ENCODE results near the gene MRPL50.
"Not testable (repeated sequence)": the region's sequence is repeated elsewhere in the genome, so short reads cannot be mapped to it uniquely, and the experiment has no call there.

MRPL50 gene

DNA sequence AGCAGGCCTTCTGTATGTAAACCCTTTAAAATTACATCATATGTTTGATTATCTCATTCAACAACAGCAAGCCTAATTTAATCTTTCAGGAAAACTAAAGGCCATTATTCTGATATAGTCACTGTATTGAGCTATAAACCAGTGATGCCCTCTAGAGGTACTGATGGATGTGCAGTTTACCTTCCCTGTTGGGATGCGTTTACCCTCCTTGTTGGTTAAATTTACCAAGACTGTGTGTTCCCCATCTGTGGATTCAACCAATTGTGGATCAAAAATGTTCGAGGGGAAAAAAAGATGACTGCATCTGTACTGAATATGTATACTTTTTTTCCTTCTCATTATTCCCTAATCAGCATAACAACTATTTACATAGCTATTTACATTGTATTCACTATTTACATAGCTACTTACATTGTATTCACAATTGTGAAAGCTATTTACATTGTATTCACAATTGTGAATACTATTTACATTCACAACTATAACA is 9.9 kb downstream of the MRPL50 start:
- H3K4me3 ChIP-seq (ENCODE audit: low read depth, low read length) = no peak overlapping the region
- TF ChIP-seq, protein P1, sequence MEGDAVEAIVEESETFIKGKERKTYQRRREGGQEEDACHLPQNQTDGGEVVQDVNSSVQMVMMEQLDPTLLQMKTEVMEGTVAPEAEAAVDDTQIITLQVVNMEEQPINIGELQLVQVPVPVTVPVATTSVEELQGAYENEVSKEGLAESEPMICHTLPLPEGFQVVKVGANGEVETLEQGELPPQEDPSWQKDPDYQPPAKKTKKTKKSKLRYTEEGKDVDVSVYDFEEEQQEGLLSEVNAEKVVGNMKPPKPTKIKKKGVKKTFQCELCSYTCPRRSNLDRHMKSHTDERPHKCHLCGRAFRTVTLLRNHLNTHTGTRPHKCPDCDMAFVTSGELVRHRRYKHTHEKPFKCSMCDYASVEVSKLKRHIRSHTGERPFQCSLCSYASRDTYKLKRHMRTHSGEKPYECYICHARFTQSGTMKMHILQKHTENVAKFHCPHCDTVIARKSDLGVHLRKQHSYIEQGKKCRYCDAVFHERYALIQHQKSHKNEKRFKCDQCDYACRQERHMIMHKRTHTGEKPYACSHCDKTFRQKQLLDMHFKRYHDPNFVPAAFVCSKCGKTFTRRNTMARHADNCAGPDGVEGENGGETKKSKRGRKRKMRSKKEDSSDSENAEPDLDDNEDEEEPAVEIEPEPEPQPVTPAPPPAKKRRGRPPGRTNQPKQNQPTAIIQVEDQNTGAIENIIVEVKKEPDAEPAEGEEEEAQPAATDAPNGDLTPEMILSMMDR (IDR thresholded peaks at IDR 0.05; ENCODE audit: low read depth, low read length) = no peak

DNA sequence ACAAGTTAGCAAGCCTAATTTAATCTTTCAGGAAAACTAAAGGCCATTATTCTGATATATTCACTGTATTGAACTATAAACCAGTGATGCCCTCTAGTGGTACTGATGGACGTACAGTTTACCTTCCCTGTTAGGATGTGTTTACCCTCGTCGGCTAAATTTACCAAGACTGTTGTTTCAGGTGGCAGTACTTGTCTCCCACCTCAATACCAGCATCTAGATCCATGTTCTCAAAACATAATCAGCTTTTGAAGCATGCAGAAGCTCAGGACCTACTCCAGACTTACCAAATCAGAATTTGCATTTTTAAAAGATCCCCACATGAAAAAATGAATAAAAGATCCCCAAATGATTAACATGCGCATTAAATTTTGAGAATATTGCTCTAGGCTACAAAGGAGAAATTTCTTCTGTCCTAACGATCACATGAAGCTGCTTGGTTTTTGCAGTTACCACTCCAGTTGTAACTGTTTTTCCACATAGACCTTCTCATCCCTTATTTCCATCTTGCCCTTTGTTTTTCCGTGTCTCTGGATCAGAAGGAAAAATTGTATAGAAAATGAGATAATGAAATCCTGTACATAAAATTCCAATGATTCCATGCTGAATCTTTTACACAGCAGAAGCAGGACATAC is 10.4 kb downstream of the MRPL50 start:
- TF ChIP-seq, protein P1 (IDR thresholded peaks at IDR 0.05; ENCODE audit: low read depth, low read length) = peak; percentile 50
- no peak overlapping the region for H3K4me3 ChIP-seq (ENCODE audit: low read depth, low read length)

DNA sequence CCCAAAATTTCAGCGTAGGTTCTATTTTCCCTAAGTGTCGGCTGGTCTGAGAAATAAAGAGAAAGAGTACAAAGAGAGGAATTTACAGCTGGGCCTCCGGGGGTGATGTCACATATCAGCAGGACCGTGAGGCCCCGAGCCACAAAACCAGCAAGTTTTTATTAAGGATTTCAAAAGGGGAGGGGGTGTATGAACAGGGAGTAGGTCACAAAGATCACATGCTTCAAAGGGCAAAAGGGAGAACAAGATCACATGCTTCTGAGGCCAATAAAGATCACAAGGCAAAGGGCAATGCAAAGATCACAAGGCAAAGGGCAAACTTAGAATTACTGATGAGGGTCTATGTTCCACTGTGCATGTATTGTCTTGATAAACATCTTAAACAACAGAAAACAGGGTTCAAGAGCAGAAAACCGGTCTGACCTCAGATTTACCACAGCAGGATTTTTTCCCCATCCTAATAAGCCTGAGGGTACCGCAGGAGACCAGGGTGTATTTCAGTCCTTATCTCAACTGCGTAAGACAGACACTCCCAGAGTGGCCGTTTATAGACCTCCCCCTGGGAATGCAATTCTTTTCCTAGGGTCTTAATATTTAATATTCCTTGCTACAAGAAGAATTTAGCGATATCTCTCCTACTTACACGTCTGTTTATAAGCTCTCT is 13.4 kb downstream of the MRPL50 start, which contains the start of gene BAAT:
Gene BAAT, minus strand, starts transcription at position 134 of the 664 bp plus-strand sequence. CDS start 13,602 bp downstream, outside the sequence.
- H3K4me3 ChIP-seq (ENCODE audit: low read depth, low read length) = not testable (repeated sequence)

DNA sequence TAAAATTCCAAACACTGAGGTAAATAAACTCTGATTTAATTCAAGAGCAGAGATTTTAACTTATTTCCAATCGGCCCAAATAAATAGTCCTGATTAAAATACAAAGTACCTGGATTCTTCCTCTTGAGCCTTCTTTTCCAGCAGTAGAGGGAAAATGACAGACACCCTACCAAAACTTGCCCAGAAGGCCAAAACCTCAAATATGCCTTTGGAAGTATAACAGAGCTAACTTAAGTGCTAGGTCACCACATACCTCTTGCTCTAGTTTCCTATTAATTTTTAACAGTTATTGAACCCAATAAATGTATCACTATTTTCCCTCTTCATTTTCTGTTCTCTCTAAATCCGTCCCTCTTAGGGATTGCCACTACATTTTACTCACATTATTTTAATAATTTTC is 15.1 kb downstream of the MRPL50 start:
- TF ChIP-seq, protein P1 (IDR thresholded peaks at IDR 0.05; ENCODE audit: low read depth, low read length) = no peak
- H3K4me3 ChIP-seq (ENCODE audit: low read depth, low read length) = no peak overlapping the region

DNA sequence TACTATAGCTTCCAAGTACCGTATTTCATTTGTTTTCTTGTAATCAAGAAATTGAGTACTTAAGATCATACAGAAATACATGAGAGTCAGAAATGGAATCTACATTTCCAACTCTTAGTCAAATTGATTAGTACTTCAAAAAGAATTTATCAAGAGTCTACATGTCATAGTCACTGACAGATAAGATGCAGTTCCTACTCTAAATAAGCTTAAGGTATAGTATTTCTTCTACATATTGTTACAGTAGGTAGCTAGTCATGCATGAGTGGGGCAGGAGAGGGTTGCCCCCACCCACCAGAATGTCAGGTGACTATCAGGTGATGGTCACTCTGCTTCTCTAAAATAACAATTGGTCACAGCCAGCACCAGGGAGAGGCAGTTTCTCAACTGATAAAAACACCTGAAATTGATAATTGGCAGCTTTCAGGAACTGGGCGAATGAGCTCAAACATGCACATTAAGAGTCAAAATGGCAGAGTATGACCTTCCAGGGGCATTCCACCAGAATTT is 16.5 kb downstream of the MRPL50 start:
- TF ChIP-seq, protein P1 (IDR thresholded peaks at IDR 0.05; ENCODE audit: low read depth, low read length) = no peak
- H3K4me3 ChIP-seq (ENCODE audit: low read depth, low read length) = no peak overlapping the region

DNA sequence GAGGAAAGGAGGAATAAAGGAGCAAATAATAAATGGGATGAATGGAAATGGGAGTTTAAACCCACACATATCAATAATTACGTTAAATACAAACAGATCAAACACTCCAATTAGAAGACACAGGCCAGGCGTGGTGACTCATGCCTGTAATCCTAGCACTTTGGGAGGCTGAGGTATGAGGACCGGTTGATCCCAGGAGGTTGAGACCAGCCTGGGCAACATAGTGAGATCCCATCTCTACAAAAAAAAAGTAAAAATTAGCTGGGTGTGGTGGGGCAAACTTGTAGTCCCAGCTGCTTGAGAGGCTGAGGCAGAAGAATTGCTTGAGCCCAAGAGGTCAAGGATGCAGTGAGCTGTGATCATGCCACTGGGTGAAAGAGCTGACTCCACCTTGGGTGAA is 17.3 kb downstream of the MRPL50 start:
- H3K4me3 ChIP-seq (ENCODE audit: low read depth, low read length) = no peak overlapping the region
- TF ChIP-seq, protein P1 (IDR thresholded peaks at IDR 0.05; ENCODE audit: low read depth, low read length) = no peak

DNA sequence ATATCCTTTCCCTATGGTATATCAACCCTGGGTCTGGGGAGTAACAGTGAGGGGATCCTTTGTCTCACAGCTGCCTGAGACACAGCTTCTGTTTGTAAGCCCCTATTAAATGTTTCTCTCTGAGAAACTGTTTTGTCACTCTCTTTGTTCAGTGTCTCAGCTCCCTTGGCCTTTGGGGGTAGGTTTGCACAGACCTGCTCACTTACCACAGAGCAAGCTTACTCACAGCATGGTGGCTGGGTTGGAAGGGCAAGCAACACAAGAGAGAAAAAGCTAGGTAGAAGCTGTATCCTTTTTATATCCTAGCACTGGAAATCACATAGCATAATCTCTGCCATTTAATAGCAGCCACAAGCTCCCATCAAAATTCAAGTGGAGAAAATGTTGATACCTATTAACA is 18.1 kb downstream of the MRPL50 start:
- no peak overlapping the region for H3K4me3 ChIP-seq (ENCODE audit: low read depth, low read length)
- TF ChIP-seq, protein P1 (IDR thresholded peaks at IDR 0.05; ENCODE audit: low read depth, low read length) = no peak

Measured in WI38 (cell line).